ENCODE measurements around the gene WDR46.

GRCh38 chr6:33333666-33334065 lies 44.6 kb upstream of the WDR46 start:
- TF ChIP-seq POLR2A (IDR thresholded peaks at IDR 0.05; ENCODE audit: low read depth, low read length) (no peak), POLR2AphosphoS5 (IDR thresholded peaks at IDR 0.05; ENCODE audit: low read depth, low read length) (no peak), TAF1 (IDR thresholded peaks at IDR 0.05; ENCODE audit: borderline replicate concordance, low read depth, low read length) (no peak)
